Measurements from ENCODE around the gene NRG2.

DNA sequence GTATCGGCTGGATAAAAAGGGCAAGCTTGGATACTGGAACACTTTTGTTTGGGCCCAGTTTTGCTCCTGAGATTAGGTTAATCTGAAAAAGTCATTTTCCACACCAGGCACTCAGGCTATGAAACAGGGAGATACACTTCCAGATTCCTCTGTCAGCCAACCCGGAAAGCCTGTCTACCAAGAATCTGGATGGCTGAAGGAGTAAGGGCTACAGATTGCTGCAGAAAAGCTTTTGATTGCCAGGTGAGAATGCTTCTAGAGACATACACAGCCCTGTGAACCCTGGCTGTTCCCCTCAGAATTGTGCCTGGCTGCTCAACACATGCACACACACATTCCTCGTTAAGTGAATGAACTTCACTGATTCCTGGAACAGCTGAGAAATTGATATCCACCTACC lies 133.1 kb downstream of the NRG2 start:
- TF ChIP-seq, protein P1, sequence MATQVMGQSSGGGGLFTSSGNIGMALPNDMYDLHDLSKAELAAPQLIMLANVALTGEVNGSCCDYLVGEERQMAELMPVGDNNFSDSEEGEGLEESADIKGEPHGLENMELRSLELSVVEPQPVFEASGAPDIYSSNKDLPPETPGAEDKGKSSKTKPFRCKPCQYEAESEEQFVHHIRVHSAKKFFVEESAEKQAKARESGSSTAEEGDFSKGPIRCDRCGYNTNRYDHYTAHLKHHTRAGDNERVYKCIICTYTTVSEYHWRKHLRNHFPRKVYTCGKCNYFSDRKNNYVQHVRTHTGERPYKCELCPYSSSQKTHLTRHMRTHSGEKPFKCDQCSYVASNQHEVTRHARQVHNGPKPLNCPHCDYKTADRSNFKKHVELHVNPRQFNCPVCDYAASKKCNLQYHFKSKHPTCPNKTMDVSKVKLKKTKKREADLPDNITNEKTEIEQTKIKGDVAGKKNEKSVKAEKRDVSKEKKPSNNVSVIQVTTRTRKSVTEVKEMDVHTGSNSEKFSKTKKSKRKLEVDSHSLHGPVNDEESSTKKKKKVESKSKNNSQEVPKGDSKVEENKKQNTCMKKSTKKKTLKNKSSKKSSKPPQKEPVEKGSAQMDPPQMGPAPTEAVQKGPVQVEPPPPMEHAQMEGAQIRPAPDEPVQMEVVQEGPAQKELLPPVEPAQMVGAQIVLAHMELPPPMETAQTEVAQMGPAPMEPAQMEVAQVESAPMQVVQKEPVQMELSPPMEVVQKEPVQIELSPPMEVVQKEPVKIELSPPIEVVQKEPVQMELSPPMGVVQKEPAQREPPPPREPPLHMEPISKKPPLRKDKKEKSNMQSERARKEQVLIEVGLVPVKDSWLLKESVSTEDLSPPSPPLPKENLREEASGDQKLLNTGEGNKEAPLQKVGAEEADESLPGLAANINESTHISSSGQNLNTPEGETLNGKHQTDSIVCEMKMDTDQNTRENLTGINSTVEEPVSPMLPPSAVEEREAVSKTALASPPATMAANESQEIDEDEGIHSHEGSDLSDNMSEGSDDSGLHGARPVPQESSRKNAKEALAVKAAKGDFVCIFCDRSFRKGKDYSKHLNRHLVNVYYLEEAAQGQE (IDR thresholded peaks at IDR 0.05; ENCODE audit: low read depth, low read length), result no peak
- TF ChIP-seq TCF12 (IDR thresholded peaks at IDR 0.05), result no peak
- TF ChIP-seq, protein P2, sequence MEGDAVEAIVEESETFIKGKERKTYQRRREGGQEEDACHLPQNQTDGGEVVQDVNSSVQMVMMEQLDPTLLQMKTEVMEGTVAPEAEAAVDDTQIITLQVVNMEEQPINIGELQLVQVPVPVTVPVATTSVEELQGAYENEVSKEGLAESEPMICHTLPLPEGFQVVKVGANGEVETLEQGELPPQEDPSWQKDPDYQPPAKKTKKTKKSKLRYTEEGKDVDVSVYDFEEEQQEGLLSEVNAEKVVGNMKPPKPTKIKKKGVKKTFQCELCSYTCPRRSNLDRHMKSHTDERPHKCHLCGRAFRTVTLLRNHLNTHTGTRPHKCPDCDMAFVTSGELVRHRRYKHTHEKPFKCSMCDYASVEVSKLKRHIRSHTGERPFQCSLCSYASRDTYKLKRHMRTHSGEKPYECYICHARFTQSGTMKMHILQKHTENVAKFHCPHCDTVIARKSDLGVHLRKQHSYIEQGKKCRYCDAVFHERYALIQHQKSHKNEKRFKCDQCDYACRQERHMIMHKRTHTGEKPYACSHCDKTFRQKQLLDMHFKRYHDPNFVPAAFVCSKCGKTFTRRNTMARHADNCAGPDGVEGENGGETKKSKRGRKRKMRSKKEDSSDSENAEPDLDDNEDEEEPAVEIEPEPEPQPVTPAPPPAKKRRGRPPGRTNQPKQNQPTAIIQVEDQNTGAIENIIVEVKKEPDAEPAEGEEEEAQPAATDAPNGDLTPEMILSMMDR (IDR thresholded peaks at IDR 0.05), result no peak
- TF ChIP-seq TAF1 (IDR thresholded peaks at IDR 0.05; ENCODE audit: borderline replicate concordance, low read depth, low read length), result no peak
- no peak for TF ChIP-seq POLR2AphosphoS5 (IDR thresholded peaks at IDR 0.05; ENCODE audit: low read depth, low read length)
- TF ChIP-seq, protein P3, sequence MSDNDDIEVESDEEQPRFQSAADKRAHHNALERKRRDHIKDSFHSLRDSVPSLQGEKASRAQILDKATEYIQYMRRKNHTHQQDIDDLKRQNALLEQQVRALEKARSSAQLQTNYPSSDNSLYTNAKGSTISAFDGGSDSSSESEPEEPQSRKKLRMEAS (IDR thresholded peaks at IDR 0.05; ENCODE audit: low read depth), result no peak
- TF ChIP-seq, protein P4, sequence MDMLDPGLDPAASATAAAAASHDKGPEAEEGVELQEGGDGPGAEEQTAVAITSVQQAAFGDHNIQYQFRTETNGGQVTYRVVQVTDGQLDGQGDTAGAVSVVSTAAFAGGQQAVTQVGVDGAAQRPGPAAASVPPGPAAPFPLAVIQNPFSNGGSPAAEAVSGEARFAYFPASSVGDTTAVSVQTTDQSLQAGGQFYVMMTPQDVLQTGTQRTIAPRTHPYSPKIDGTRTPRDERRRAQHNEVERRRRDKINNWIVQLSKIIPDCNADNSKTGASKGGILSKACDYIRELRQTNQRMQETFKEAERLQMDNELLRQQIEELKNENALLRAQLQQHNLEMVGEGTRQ (IDR thresholded peaks at IDR 0.05; ENCODE audit: borderline replicate concordance, low read depth, low read length), result no peak
